K562 (cell line): ENCODE data around the gene CD55.

Experiments used
- CTCF ChIP-seq, 3 experiments: IDR thresholded peaks in 2 of 3; conservative IDR thresholded peaks in 1 of 3; 2 replicates each; pipeline ENCODE4 v1.5.1; 2011 to 2012; ENCODE audit warnings: low read length in 3 of 3, mild to moderate bottlenecking in 3 of 3, control low read depth in 2 of 3, improper control_type of control experiment in 1 of 3, inconsistent platforms in 1 of 3, low read depth in 1 of 3, mixed read lengths in 1 of 3, moderate library complexity in 1 of 3; ENCODE audit not compliant: insufficient read depth in 2 of 3
- ZHX1 ChIP-seq: fragments of 150-350 bp; conservative IDR thresholded peaks from 2 replicates; pipeline ENCODE4 v1.6.1; 2014; ENCODE audit warnings: low read length

GRCh38 chr1:207397525-207397926, 76.0 kb downstream of the CD55 start:
- TF ChIP-seq CTCF (IDR thresholded peaks at IDR 0.05 in 2 of 3, conservative IDR thresholded peaks at IDR 0.05 in 1 of 3; ENCODE audit: insufficient read depth in 2 of 3, low read depth in 1 of 3, low read length in 3 of 3) (peak; percentile 17 to 29 (median 18); a peak in 2 of 6 replicates), ZHX1 (no peak)
